Upper lobe of right lung (tissue), 1 donor: ENCODE results near the gene C16orf95. TPM values are rescaled to one million over a fixed set of nuclear protein-coding genes. Genes with fewer than 3 reads are reported as not detected.

ENCODE experiments used
- ATAC-seq: fragments of 200-7000 bp; cut with Tn5 transposase; one replicate; pipeline ENCODE4 v1.9.1; 2020; ENCODE audit warnings: mild to moderate bottlenecking, moderate library complexity
- DNase-seq: peaks from one replicate; pipeline ENCODE4 v3.0.0-alpha.2; 2020
- H3K27ac ChIP-seq: fragments of 200-600 bp; one replicate; pipeline ENCODE4 v1.8.0; 2022
- H3K27me3 ChIP-seq: fragments of 200-600 bp; one replicate; pipeline ENCODE4 v1.8.0; 2022; ENCODE audit warnings: mild to moderate bottlenecking
- H3K36me3 ChIP-seq: fragments of 200-600 bp; one replicate; pipeline ENCODE4 v1.8.0; 2022
- H3K4me1 ChIP-seq: fragments of 200-600 bp; one replicate; pipeline ENCODE4 v1.8.0; 2022
- H3K4me3 ChIP-seq: fragments of 200-600 bp; one replicate; pipeline ENCODE4 v1.8.0; 2022; ENCODE audit warnings: mild to moderate bottlenecking
- H3K9me3 ChIP-seq: fragments of 200-600 bp; one replicate; pipeline ENCODE4 v1.8.0; 2022
- CTCF ChIP-seq: fragments of 200-600 bp; IDR thresholded peaks from one replicate; pipeline ENCODE4 v1.8.0; 2022; ENCODE audit warnings: antibody characterized with exemption
- intact Hi-C: fragments of 100-400 bp; cut with DNase I; formaldehyde crosslinking; loops from one replicate; pipeline ENCODE4 v1.11.0; 2022
- total RNA-seq: library from RNA; stranded (reverse); fragmentation: NEBNext Ultra II Directional; extraction: Animal tissue kit (Norgen Biotek cat#: 25700); gene quantifications from one replicate; pipeline ENCODE4 v1.2.1, GENCODE V29; 2021
- donor health status: DM: no; HTN: yes; CAD: no; lungs with severe emphysema.

Gene C16orf95
- total RNA-seq, 1 donor from 2014 or later = 3.0 TPM

- no peak for TF ChIP-seq CTCF
- ATAC-seq (no peak), DNase-seq (no peak)
- Histone ChIP-seq H3K36me3 (no peaks in the 10 kb centered on the region), H3K4me3 (no peak overlapping the region), H3K27ac (no peak overlapping the region), H3K27me3 (no peaks in the 10 kb centered on the region), H3K4me1 (peaks cover 13% of the 10 kb centered on the region), H3K9me3 (no peaks in the 10 kb centered on the region)
- intact Hi-C loops = loop anchor here (10.0 kb wide), 2 partner anchors 62 to 322 kb away; partner anchors contain the start of gene FBXO31
Observed at GRCh38 chr16:87322360-87322759, 5.2 kb upstream of the C16orf95 start.

GRCh38 chr16:87321336-87322107 is 4.3 kb upstream of the C16orf95 start:
- Histone ChIP-seq H3K4me1 (peaks cover 14% of the 10 kb centered on the region), H3K27me3 (no peaks in the 10 kb centered on the region)
- intact Hi-C loops = loop anchor here (10.0 kb wide), 2 partner anchors 63 to 323 kb away; partner anchors contain the start of gene FBXO31

GRCh38 chr16:87320510-87321227 is 3.5 kb upstream of the C16orf95 start:
- intact Hi-C loops = loop anchor here (10.0 kb wide), 2 partner anchors 64 to 324 kb away; partner anchors contain the start of gene FBXO31
- no peak for TF ChIP-seq CTCF

More at GRCh38 chr16:87321336-87322107, 4.3 kb upstream of the C16orf95 start:
- DNase-seq (no peak), ATAC-seq (no peak)
- Histone ChIP-seq H3K9me3 (no peaks in the 10 kb centered on the region), H3K27ac (no peak overlapping the region), H3K36me3 (no peaks in the 10 kb centered on the region), H3K4me3 (no peak overlapping the region)
- no peak for TF ChIP-seq CTCF

GRCh38 chr16:87319997-87320491 is 2.9 kb upstream of the C16orf95 start:
- no peak for DNase-seq

More at GRCh38 chr16:87320510-87321227, 3.5 kb upstream of the C16orf95 start:
- Histone ChIP-seq H3K27me3 (no peaks in the 10 kb centered on the region), H3K36me3 (no peaks in the 10 kb centered on the region), H3K4me1 (peaks cover 15% of the 10 kb centered on the region), H3K9me3 (no peaks in the 10 kb centered on the region), H3K27ac (no peak overlapping the region), H3K4me3 (no peak overlapping the region)
- DNase-seq = no peak
- no peak for ATAC-seq

More at GRCh38 chr16:87319997-87320491, 2.9 kb upstream of the C16orf95 start:
- no peak overlapping the region for H3K27ac ChIP-seq
- H3K4me1 ChIP-seq = peaks cover 15% of the 10 kb centered on the region
- no peaks in the 10 kb centered on the region for H3K9me3 ChIP-seq
- no peaks in the 10 kb centered on the region for H3K27me3 ChIP-seq
- no peak for TF ChIP-seq CTCF
- H3K36me3 ChIP-seq = no peaks in the 10 kb centered on the region
- intact Hi-C loops = loop anchor here (10.0 kb wide), 2 partner anchors 65 to 325 kb away; partner anchors contain the start of gene FBXO31
- no peak for ATAC-seq
- H3K4me3 ChIP-seq = no peak overlapping the region
